HepG2 (cell line): ENCODE measurements around the gene FAM210A. TPM values are rescaled to one million over a fixed set of nuclear protein-coding genes. Genes with fewer than 3 reads are reported as not detected.

ENCODE experiments used
- ARID2 ChIP-seq: sonication (generic); formaldehyde crosslinking; IDR thresholded peaks from 2 replicates; pipeline ENCODE4 v1.8.1; 2022; ENCODE audit warnings: mild to moderate bottlenecking, missing genetic modification reagents, borderline replicate concordance
- BORCS8-MEF2B ChIP-seq: sonication (generic); formaldehyde crosslinking; IDR thresholded peaks from 2 replicates; pipeline ENCODE4 v1.8.0; 2022; ENCODE audit warnings: mild to moderate bottlenecking, missing genetic modification reagents
- JDP2 ChIP-seq: sonication (generic); formaldehyde crosslinking; IDR thresholded peaks from 2 replicates; pipeline ENCODE4 v1.8.1; 2022; ENCODE audit warnings: missing genetic modification reagents, borderline replicate concordance
- SNAPC2 ChIP-seq: sonication (generic); formaldehyde crosslinking; IDR thresholded peaks from 2 replicates; pipeline ENCODE4 v1.8.1; 2022; ENCODE audit warnings: mild to moderate bottlenecking, missing genetic modification reagents
- ZNF350 ChIP-seq: sonication (generic); formaldehyde crosslinking; IDR thresholded peaks from 2 replicates; pipeline ENCODE4 v1.4.0; 2020; ENCODE audit warnings: mild to moderate bottlenecking, low read depth, missing genetic modification reagents, borderline replicate concordance
- ZNF598 ChIP-seq: sonication (generic); formaldehyde crosslinking; IDR thresholded peaks from 2 replicates; pipeline ENCODE4 v1.5.1; 2020; ENCODE audit warnings: mild to moderate bottlenecking, missing genetic modification reagents, borderline replicate concordance
- ZNF777 ChIP-seq: sonication (generic); formaldehyde crosslinking; IDR thresholded peaks from 2 replicates; pipeline ENCODE4 v1.4.0; 2020; ENCODE audit warnings: missing genetic modification reagents
- polyA plus RNA-seq, 8 experiments: library from polyadenylated mRNA; depleted of rRNA in 3 of 8; stranded (reverse) in 7 of 8; unstranded in 1 of 8; fragments of >200 nt; fragmentation: Illumina TruSeq in 4 of 8; extraction: Trizol in 4 of 8; gene quantifications; 2 replicates each; pipeline versions ENCODE4 v1.2.1 to v1.2.3, GENCODE V29; 2011 to 2016; ENCODE audit warnings: low read depth in 4 of 8, missing spikeins in 1 of 8, mixed read lengths in 1 of 8; ENCODE audit not compliant: insufficient read depth in 1 of 8
- total RNA-seq, 5 experiments: library from RNA; depleted of rRNA; stranded (reverse); fragments of >200 nt; fragmentation: Illumina TruSeq; extraction: Trizol; gene quantifications; 2 replicates each; pipeline ENCODE4 v1.2.3, GENCODE V29; 2016; ENCODE audit warnings: low read depth in 1 of 5
- TF ChIP-seq, protein P1 (sequence below): IDR thresholded peaks from 2 replicates; pipeline ENCODE4 v1.6.1; 2012; ENCODE audit warnings: low read length, improper control_type of control experiment
- TF ChIP-seq, protein P2 (sequence below): sonication (generic); formaldehyde crosslinking; IDR thresholded peaks from 2 replicates; pipeline ENCODE4 v1.8.1; 2022; ENCODE audit warnings: mild to moderate bottlenecking, missing genetic modification reagents
- TF ChIP-seq, protein P3 (sequence below): sonication (generic); formaldehyde crosslinking; IDR thresholded peaks from 2 replicates; pipeline ENCODE4 v1.9.0; 2021; ENCODE audit warnings: missing genetic modification reagents, borderline replicate concordance
- TF ChIP-seq, protein P4 (sequence below): sonication (generic); formaldehyde crosslinking; conservative IDR thresholded peaks from 2 replicates; pipeline ENCODE4 v1.4.0; 2020; ENCODE audit warnings: missing genetic modification reagents
- TF ChIP-seq, protein P5 (sequence below): sonication (generic); formaldehyde crosslinking; IDR thresholded peaks from 2 replicates; pipeline ENCODE4 v1.9.0; 2021; ENCODE audit warnings: missing genetic modification reagents, borderline replicate concordance
- TF ChIP-seq, protein P6 (sequence below): sonication (generic); formaldehyde crosslinking; IDR thresholded peaks from 2 replicates; pipeline ENCODE4 v1.5.0; 2020; ENCODE audit warnings: mild to moderate bottlenecking, missing genetic modification reagents, borderline replicate concordance

The FAM210A gene
- total and polyA plus RNA-seq, 2 of the 13 experiments (the other 11 are each of a cell fraction or from before 2014, with no cell fraction given) = 33.2 to 37.5 TPM

DNA sequence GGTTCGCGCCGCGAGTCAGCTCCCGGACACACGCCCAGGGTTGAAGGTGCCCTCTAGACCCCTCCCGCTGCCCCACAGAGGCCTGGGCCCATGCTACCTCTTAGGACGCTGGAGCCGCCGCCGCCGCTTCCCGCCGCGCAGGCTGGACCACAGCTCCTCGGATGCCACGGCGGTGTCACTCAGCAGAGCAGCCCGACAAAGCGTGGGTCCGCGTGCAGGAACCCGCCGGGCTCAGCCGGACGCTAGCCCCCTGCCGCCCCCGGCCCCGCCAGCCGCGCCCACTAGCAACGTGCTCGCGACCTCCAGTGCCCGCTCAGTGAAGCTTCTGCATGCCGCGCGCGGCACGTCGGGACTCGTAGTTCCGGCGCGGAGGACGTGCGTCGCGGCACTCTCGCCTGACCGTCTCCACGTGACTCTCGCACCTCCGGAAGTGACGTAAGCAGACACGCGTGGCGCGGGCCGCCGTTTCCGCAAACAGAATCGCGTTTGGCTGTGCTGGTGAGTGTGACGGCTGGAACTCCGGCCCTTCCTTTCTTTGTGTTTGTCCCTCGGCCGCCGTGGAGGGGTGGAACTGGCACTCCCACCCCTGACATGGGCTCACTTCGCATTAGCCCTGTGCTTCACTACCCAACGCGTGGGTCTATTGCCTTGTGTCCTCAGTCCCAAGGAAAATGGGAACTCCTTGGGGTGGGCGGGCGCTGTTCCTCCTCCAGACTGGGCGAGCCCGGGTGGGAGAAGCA, at the start of gene FAM210A, which contains the start of gene RNMT (continued):
- TF ChIP-seq, protein P1, sequence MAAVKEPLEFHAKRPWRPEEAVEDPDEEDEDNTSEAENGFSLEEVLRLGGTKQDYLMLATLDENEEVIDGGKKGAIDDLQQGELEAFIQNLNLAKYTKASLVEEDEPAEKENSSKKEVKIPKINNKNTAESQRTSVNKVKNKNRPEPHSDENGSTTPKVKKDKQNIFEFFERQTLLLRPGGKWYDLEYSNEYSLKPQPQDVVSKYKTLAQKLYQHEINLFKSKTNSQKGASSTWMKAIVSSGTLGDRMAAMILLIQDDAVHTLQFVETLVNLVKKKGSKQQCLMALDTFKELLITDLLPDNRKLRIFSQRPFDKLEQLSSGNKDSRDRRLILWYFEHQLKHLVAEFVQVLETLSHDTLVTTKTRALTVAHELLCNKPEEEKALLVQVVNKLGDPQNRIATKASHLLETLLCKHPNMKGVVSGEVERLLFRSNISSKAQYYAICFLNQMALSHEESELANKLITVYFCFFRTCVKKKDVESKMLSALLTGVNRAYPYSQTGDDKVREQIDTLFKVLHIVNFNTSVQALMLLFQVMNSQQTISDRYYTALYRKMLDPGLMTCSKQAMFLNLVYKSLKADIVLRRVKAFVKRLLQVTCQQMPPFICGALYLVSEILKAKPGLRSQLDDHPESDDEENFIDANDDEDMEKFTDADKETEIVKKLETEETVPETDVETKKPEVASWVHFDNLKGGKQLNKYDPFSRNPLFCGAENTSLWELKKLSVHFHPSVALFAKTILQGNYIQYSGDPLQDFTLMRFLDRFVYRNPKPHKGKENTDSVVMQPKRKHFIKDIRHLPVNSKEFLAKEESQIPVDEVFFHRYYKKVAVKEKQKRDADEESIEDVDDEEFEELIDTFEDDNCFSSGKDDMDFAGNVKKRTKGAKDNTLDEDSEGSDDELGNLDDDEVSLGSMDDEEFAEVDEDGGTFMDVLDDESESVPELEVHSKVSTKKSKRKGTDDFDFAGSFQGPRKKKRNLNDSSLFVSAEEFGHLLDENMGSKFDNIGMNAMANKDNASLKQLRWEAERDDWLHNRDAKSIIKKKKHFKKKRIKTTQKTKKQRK = no peak
- TF ChIP-seq, protein P2, sequence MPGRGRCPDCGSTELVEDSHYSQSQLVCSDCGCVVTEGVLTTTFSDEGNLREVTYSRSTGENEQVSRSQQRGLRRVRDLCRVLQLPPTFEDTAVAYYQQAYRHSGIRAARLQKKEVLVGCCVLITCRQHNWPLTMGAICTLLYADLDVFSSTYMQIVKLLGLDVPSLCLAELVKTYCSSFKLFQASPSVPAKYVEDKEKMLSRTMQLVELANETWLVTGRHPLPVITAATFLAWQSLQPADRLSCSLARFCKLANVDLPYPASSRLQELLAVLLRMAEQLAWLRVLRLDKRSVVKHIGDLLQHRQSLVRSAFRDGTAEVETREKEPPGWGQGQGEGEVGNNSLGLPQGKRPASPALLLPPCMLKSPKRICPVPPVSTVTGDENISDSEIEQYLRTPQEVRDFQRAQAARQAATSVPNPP (CRISPR knock-in tag) = peak; percentile 86
- TF ChIP-seq, protein P3, sequence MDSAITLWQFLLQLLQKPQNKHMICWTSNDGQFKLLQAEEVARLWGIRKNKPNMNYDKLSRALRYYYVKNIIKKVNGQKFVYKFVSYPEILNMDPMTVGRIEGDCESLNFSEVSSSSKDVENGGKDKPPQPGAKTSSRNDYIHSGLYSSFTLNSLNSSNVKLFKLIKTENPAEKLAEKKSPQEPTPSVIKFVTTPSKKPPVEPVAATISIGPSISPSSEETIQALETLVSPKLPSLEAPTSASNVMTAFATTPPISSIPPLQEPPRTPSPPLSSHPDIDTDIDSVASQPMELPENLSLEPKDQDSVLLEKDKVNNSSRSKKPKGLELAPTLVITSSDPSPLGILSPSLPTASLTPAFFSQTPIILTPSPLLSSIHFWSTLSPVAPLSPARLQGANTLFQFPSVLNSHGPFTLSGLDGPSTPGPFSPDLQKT (CRISPR knock-in tag) = peak; percentile 85; the same call in 1 of the 2 replicates
- TF ChIP-seq ZNF777 (CRISPR knock-in tag) = peak; percentile 65
- TF ChIP-seq, protein P4, sequence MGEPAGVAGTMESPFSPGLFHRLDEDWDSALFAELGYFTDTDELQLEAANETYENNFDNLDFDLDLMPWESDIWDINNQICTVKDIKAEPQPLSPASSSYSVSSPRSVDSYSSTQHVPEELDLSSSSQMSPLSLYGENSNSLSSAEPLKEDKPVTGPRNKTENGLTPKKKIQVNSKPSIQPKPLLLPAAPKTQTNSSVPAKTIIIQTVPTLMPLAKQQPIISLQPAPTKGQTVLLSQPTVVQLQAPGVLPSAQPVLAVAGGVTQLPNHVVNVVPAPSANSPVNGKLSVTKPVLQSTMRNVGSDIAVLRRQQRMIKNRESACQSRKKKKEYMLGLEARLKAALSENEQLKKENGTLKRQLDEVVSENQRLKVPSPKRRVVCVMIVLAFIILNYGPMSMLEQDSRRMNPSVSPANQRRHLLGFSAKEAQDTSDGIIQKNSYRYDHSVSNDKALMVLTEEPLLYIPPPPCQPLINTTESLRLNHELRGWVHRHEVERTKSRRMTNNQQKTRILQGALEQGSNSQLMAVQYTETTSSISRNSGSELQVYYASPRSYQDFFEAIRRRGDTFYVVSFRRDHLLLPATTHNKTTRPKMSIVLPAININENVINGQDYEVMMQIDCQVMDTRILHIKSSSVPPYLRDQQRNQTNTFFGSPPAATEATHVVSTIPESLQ (CRISPR knock-in tag) = 0 out of 2 replicates have a peak, but pooled peaks have one; percentile 63
- TF ChIP-seq ZNF350 (CRISPR knock-in tag) = peak; percentile 76; the same call in 1 of the 2 replicates
- no peak for TF ChIP-seq JDP2 (CRISPR knock-in tag)
- TF ChIP-seq ZNF598 (CRISPR knock-in tag) = 0 out of 2 replicates have a peak, but pooled peaks have one; percentile 45
- no peak; the same call in 1 of the 2 replicates for TF ChIP-seq SNAPC2 (CRISPR knock-in tag)
- TF ChIP-seq ARID2 (CRISPR knock-in tag) = no peak; the same call in 1 of the 2 replicates
- TF ChIP-seq, protein P5, sequence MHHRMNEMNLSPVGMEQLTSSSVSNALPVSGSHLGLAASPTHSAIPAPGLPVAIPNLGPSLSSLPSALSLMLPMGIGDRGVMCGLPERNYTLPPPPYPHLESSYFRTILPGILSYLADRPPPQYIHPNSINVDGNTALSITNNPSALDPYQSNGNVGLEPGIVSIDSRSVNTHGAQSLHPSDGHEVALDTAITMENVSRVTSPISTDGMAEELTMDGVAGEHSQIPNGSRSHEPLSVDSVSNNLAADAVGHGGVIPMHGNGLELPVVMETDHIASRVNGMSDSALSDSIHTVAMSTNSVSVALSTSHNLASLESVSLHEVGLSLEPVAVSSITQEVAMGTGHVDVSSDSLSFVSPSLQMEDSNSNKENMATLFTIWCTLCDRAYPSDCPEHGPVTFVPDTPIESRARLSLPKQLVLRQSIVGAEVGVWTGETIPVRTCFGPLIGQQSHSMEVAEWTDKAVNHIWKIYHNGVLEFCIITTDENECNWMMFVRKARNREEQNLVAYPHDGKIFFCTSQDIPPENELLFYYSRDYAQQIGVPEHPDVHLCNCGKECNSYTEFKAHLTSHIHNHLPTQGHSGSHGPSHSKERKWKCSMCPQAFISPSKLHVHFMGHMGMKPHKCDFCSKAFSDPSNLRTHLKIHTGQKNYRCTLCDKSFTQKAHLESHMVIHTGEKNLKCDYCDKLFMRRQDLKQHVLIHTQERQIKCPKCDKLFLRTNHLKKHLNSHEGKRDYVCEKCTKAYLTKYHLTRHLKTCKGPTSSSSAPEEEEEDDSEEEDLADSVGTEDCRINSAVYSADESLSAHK = no peak
- TF ChIP-seq BORCS8-MEF2B = no peak
- TF ChIP-seq, protein P6, sequence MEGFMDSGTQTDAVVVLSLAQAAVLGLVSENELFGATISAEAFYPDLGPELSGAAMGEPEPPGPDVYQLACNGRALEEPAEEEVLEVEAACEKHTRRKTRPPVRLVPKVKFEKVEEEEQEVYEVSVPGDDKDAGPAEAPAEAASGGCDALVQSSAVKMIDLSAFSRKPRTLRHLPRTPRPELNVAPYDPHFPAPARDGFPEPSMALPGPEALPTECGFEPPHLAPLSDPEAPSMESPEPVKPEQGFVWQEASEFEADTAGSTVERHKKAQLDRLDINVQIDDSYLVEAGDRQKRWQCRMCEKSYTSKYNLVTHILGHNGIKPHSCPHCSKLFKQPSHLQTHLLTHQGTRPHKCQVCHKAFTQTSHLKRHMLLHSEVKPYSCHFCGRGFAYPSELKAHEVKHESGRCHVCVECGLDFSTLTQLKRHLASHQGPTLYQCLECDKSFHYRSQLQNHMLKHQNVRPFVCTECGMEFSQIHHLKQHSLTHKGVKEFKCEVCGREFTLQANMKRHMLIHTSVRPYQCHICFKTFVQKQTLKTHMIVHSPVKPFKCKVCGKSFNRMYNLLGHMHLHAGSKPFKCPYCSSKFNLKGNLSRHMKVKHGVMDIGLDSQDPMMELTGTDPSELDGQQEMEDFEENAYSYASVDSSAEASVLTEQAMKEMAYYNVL (CRISPR knock-in tag) = peak; percentile 65; the same call in 1 of the 2 replicates
